ENCODE data around the gene METRN.

Gene METRN

DNA sequence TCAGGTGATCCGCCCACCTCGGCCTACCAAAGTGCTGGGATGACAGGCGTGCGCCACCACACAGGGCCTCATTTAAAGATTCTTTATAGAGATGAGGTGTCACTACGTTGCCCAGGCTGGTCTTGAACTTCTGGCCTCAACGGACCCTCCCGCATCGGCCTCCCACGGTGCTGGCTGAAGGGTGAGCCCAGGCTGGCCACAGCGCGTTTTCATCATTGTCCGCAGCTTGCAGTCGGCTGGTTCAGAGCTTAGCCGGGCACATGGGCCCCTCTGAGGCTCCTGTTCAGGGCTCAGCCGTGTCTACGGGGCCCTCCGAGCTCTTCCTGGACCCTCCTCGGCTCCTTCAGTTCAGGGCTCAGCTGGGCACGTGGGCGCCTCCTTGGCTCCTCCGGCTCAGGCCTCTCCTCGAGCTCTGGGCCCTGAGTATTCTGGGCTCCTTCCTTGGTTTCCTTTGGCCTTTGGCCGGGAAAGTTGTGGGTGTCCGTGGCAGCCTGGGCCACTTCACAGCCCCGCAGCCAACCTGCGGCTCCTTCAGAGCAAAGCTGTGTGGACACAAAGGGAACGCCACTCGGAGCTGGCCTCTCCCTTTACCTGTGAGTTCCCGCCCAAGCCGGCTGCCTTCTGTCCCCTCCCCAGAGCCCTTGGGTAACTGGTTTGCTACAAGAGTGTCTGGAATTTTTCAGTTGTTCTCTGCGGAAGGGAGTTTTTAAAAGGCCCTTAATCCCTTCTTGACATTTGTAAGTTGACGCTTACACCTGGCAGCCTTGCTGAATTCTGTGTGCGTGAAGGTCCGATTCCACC lies 44.4 kb downstream of the METRN start:
- DNase-seq (ENCODE audit: low spot score): no peak

DNA sequence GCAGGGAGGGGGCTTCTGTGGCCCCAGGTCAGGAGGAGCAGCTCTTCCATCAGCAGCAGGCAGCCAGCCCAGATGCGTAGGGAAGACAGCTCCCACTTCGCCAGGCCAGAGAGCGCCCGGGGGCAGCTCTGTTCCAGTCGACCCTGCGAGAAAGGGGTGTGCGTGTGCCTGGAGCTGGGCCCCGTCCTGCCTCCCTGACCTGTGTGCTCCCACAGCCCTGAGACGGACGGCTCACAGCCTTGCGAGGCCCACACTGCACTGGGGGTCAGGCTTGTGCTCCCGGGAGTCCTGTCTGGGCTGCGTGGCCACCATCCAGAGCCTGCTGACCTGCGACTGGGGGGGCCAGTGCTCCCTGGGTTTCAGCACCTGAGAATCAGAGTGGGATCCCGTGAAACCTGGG lies 45.1 kb downstream of the METRN start:
- DNase-seq (ENCODE audit: low spot score): no peak

DNA sequence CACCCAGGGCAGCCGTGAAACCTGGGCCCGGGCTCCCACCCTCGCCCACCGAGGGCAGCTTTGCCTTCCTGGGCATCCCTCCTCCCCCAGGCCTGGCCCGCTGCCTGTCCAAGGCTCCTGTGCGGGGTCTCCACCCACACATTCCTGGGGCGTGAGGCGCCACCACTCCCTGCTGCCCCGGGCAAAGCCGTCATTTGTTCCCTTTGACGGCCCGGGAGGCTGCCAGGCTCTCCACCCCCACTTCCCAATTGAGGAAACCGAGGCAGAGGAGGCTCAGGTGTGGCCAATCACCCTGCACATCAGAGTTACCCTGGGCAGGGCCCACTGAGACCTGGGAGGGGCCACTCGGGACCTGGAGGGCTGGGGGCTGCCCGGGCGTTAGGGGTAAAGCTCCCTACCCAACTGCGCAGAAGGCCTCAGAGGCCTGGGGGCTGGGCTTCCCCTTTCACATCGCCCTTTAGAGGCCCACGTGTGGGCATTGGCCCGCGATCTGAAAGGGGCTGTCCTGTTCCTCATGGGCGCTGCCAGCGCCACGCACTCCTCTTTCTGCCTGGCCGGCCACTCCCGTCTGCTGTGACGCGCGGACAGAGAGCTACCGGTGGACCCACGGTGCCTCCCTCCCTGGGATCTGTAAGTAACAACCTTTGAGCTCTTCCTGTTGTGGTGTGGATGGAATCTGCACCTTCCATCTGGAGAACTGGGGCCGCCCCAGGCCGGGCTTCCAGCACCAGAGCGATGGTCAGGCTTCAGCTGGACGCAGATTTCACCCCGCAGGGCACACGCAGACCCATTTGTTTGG lies 45.8 kb downstream of the METRN start, which contains the start of gene MSLN:
TSS of gene MSLN (plus strand) at position 190 of the 799 bp plus-strand sequence. CDS start 1,947 bp downstream, outside the sequence.
- DNase-seq (ENCODE audit: low spot score): no peak

- no peak for DNase-seq (ENCODE audit: low spot score)
These were observed 47.0 kb downstream of the METRN start for GRCh38 chr16:761625-762513.

DNA sequence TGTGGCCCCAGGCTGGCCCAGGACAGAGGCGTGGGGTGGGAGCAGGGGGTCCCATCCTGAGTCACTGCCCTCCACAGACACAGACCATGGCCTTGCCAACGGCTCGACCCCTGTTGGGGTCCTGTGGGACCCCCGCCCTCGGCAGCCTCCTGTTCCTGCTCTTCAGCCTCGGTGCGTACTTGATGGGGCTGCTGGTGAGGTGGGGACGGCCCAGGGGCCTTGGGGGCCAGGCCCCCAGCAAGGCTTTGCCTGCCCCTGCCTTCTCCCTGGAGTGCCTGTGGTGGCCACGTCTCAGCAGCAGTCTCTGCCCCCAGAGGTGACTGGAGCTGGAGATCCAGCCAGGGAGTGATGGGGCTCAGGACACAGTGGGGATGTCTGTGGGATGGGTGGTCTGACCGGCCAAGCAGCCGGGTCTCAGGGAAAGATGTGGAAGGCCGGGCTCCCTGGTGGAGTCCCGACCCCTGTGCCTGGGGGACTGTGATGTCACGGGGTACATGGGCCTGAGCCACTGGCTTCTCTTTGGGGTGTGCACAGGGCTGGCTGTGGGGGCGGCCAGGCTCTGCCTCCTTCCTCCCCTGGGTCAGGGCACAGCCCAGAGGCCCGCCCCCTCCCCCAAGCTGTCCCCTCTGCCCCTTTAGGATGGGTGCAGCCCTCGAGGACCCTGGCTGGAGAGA lies 47.8 kb downstream of the METRN start:
- no peak for DNase-seq (ENCODE audit: low spot score)

DNA sequence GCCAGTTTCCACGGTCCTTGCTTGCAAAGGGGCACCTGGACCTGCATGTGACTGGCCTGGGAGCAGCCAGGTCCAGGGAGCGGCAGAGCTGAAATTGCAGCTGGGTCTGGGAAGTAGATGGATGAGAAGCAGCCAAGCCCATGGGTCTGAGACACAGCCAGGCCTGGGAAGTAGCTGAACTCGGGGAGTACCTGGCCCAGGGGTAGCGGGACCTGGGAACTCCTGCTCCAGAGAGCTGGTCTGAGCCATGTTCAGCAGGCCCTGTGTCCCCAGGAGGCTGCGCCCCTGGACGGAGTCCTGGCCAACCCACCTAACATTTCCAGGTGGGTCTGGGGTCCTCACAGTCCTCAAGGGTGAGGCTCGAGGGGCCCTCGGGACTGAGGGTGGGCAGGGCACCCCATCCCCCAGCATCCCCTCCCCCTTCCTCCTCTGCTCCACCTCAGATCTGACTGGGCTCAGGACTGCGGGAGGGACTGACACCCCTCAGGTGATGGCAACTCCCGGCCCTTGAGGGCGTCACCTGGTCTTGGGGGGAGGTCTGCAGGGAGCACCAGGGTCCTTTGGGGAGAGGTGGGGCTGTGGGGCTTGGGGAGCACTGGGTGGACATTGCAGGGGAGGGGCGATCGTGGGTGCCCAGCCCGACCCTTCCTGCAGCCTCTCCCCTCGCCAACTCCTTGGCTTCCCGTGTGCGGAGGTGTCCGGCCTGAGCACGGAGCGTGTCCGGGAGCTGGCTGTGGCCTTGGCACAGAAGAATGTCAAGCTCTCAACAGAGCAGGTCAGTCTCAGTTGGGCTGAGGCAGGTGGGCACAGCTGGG lies 48.7 kb downstream of the METRN start:
- DNase-seq (ENCODE audit: low spot score): no peak

DNA sequence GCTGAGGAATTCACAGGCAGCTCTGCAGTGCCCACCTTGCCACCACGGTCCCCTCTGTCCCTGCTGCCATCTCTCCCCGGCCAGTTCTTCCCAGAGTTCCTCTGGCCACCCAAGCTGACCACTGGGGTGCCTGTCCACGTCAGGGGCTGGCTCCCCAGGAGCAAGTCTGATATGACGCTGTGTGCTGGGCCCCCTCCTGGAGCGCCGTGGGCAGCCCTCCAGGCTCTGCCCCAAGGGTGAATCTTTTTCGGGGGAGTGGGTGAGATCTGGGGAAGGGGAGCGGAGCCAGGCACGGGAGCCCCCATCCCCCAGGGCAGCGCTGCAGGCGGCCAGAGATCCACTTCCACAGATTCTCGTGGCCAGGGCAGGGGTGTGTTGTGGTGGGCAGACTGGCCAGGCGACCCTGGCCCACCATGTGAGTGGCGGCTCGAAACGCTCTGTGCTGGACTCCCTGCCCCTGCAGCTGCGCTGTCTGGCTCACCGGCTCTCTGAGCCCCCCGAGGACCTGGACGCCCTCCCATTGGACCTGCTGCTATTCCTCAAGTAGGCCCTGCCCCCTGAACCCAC lies 49.3 kb downstream of the METRN start:
- DNase-seq (ENCODE audit: low spot score): no peak

GRCh38 chr16:764848-765487 lies 50.0 kb downstream of the METRN start:
- no peak for DNase-seq (ENCODE audit: low spot score)

- DNase-seq (ENCODE audit: low spot score): no peak
These were observed 50.6 kb downstream of the METRN start for GRCh38 chr16:765488-765865.

DNA sequence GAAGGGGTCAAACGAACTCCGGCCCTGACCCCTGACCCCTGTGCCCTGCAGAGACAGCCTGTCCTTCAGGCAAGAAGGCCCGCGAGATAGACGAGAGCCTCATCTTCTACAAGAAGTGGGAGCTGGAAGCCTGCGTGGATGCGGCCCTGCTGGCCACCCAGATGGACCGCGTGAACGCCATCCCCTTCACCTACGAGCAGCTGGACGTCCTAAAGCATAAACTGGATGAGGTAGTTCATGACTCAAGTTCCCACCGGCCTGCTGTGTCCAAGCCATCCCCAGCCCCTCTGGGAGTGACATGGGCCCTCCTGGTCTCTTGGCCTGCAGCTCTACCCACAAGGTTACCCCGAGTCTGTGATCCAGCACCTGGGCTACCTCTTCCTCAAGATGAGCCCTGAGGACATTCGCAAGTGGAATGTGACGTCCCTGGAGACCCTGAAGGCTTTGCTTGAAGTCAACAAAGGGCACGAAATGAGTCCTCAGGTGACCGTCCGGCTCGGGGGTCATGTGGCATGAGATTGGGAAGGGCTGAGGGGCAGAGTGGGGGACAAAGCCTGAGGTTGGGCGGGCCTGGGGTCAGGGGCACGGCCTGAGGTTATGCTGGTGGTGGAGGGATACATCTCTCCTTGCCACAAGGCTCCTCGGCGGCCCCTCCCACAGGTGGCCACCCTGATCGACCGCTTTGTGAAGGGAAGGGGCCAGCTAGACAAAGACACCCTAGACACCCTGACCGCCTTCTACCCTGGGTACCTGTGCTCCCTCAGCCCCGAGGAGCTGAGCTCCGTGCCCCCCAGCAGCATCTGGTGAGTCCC lies 51.3 kb downstream of the METRN start:
- no peak for DNase-seq (ENCODE audit: low spot score)

DNA sequence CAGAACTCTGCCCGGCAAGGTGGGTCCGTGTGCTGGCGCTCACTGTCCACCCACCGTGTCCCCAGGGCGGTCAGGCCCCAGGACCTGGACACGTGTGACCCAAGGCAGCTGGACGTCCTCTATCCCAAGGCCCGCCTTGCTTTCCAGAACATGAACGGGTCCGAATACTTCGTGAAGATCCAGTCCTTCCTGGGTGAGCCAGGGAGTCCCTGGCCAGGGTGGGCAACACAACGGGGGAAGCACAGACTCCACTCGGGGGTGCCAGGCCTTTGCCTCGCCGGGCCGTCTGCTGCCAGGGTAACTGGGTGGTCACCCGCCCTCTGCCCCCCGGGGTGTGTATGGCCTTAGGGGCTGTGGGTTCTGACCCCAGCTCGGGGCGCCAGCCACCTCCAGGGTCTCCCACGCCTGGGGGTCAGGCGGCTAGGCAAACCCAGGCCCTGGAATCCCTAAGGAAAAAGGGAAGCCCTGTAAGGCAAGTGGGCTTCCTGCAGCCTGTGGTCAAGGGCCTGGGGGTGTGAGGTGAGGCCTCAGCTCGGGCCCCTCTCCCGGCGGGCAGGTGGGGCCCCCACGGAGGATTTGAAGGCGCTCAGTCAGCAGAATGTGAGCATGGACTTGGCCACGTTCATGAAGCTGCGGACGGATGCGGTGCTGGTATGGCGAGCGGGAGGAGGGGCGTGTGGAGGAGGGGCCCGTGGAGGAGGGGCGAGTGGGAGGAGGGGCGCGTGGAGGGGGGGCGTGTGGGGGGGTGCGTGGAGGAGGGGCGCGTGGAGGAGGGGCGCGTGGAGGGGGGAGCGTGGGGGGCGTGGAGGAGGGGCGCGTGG lies 52.1 kb downstream of the METRN start:
- no peak for DNase-seq (ENCODE audit: low spot score)

DNA sequence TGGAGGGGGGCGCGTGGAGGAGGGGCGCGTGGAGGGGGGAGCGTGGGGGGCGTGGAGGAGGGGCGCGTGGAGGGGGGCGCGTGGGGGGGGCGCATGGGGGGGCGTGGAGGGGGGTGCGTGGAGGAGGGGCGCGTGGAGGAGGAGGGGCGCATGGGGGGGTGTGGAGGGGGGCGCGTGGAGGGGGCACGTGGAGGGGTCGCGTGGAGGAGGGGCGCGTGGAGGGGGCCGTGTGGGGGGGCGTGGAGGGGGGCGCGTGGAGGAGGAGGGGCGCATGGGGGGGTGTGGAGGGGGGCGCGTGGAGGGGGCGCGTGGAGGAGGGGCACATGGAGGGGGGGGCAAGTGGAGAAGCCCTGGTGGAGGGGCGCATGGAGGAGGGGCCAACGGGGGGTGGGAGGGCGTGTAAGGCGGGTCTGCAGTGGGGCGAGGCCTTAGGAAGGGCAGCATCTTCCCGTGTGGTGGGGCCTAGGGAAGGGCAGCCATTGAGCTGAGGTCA lies 52.9 kb downstream of the METRN start:
- DNase-seq (ENCODE audit: low spot score): no peak

GRCh38 chr16:768428-768827 lies 53.5 kb downstream of the METRN start:
- DNase-seq (ENCODE audit: low spot score): no peak
